Measurements from ENCODE around the gene GRK3. TPM values are rescaled to one million over a fixed set of nuclear protein-coding genes. Genes with fewer than 3 reads are reported as not detected.

The GRK3 gene
- total and polyA plus RNA-seq, 10 of the 15 experiments (the other 5 are each of a cell fraction or from before 2014, with no cell fraction given) = 3.1 to 35.1 (median 14.7) TPM

DNA sequence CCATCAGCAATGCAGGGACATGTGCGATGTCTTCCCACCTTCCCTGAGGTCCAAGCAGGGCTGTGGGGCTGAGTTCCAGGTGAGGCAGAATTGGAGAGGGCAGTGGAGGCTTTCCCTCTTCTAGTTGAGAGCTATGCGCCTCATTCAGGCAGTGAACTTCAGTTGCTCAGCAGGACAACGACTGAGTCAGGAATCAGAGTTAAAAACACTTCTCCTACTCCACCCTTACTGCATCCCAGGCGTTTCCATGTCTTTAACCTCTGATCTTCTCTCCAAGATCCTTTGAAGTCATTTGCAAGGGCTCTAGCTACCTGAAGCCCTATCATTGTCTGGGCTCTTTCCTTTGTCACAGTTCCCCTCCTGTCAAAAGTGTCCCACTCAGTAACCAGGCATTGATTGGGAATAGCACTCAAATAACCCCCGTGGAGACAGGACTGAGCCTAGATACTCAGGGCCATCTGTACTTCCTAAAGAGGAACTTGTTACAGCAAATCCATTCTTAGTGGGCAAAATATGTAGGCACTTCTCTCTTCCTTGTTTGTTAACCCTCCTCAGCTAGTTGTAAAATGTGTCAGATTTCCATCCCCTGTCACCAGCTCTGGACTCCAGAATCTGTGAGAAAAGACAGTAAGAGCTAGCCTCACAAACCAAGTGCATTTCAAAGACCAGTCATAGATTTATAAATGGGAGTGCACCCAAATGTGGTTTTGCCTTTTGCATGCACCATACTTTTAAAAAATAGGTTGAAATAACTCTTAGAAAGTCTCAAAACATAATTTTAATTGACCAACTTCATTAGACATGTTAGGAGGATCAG, 105.0 kb downstream of the GRK3 start (continued):
- TF ChIP-seq CHD1 (IDR thresholded peaks at IDR 0.05; ENCODE audit: low read depth, low read length) (no peak), ZBTB40 (IDR thresholded peaks at IDR 0.05; ENCODE audit: borderline replicate concordance) (no peak), ESRRA (IDR thresholded peaks at IDR 0.05; ENCODE audit: low read length) (no peak), DPF2 (IDR thresholded peaks at IDR 0.05) (no peak)
- TF ChIP-seq, protein P1, sequence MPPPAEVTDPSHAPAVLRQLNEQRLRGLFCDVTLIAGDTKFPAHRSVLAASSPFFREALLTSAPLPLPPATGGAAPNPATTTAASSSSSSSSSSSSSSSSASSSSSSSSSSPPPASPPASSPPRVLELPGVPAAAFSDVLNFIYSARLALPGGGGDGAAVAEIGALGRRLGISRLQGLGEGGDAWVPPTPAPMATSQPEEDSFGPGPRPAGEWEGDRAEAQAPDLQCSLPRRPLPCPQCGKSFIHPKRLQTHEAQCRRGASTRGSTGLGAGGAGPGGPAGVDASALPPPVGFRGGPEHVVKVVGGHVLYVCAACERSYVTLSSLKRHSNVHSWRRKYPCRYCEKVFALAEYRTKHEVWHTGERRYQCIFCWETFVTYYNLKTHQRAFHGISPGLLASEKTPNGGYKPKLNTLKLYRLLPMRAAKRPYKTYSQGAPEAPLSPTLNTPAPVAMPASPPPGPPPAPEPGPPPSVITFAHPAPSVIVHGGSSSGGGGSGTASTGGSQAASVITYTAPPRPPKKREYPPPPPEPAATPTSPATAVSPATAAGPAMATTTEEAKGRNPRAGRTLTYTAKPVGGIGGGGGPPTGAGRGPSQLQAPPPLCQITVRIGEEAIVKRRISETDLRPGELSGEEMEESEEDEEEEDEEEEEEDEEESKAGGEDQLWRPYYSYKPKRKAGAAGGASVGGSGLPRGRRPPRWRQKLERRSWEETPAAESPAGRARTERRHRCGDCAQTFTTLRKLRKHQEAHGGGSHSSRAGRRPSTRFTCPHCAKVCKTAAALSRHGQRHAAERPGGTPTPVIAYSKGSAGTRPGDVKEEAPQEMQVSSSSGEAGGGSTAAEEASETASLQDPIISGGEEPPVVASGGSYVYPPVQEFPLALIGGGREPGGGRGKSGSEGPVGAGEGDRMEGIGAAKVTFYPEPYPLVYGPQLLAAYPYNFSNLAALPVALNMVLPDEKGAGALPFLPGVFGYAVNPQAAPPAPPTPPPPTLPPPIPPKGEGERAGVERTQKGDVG (CRISPR knock-in tag; IDR thresholded peaks at IDR 0.05) = no peak
- TF ChIP-seq, protein P2, sequence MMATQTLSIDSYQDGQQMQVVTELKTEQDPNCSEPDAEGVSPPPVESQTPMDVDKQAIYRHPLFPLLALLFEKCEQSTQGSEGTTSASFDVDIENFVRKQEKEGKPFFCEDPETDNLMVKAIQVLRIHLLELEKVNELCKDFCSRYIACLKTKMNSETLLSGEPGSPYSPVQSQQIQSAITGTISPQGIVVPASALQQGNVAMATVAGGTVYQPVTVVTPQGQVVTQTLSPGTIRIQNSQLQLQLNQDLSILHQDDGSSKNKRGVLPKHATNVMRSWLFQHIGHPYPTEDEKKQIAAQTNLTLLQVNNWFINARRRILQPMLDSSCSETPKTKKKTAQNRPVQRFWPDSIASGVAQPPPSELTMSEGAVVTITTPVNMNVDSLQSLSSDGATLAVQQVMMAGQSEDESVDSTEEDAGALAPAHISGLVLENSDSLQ (IDR thresholded peaks at IDR 0.05) = no peak

All from GM12878 (cell line).